Upper lobe of left lung (tissue), 6 donors: ENCODE results near the gene CYTH3. TPM values are rescaled to one million over a fixed set of nuclear protein-coding genes. Genes with fewer than 3 reads are reported as not detected.

Source experiments
- ATAC-seq, 2 donors: fragments of 200-7000 bp; cut with Tn5 transposase; one replicate each; pipeline ENCODE4 v1.9.1; 2022; ENCODE audit warnings: mild to moderate bottlenecking in 2 of 2, moderate library complexity in 2 of 2; ENCODE audit not compliant: low FRiP score in 2 of 2
- DNase-seq, 2 donors: peaks; one replicate each; pipeline ENCODE4 v3.0.0-alpha.2; 2019 to 2020
- H3K27ac ChIP-seq, 4 donors: fragments of 200-600 bp; sonication (generic); one replicate each; pipeline ENCODE4 v1.5.1; 2016 to 2019
- H3K27me3 ChIP-seq, 4 donors: fragments of 200-600 bp; sonication (generic); one replicate each; pipeline ENCODE4 v1.5.1; 2017 to 2019
- H3K36me3 ChIP-seq, 4 donors: fragments of 200-600 bp; sonication (generic); one replicate each; pipeline ENCODE4 v1.5.1; 2016 to 2019
- H3K4me1 ChIP-seq, 4 donors: fragments of 200-600 bp; sonication (generic); one replicate each; pipeline ENCODE4 v1.5.1; 2018 to 2019
- H3K4me3 ChIP-seq, 4 donors: fragments of 200-600 bp; sonication (generic); one replicate each; pipeline ENCODE4 v1.5.1; 2017 to 2019; ENCODE audit warnings: mild to moderate bottlenecking in 2 of 4, moderate library complexity in 1 of 4
- H3K9me3 ChIP-seq, 4 donors: fragments of 200-600 bp; sonication (generic); one replicate each; pipeline ENCODE4 v1.5.1; 2018 to 2019
- EP300 ChIP-seq, 4 donors: sonication (generic); formaldehyde crosslinking; IDR thresholded peaks; one replicate each; pipeline ENCODE4 v1.5.1; 2017; ENCODE audit warnings: antibody characterized with exemption in 4 of 4, control low read depth in 2 of 4
- POLR2A ChIP-seq, 4 donors: fragments of 450-650 bp; IDR thresholded peaks; one replicate each; pipeline ENCODE4 v1.5.1; 2016 to 2017; ENCODE audit warnings: antibody characterized with exemption in 4 of 4, mild to moderate bottlenecking in 2 of 4
- POLR2AphosphoS5 ChIP-seq, 2 donors: sonication (generic); formaldehyde crosslinking; IDR thresholded peaks; one replicate each; pipeline ENCODE4 v1.5.1; 2017; ENCODE audit warnings: antibody characterized with exemption in 2 of 2
- WGBS, 2 donors: methylation state at CpG; one replicate each; pipeline ENCODE4 v1.1.5; 2017 to 2018; 5-methylcytosine and 5-hydroxymethylcytosine counted together
- total RNA-seq, 6 donors: library from RNA; depleted of rRNA in 4 of 6; stranded (reverse); fragments of >200 nt in 4 of 6; gene quantifications; one replicate each; pipeline versions ENCODE4 v1.1.0 to v1.2.1, GENCODE V29; 2016 to 2021
- TF ChIP-seq, protein P1 (sequence below), 6 experiments: fragments of 450-650 bp in 4 of 6; fragments of 200-600 bp in 2 of 6; sonication (generic) in 2 of 6; IDR thresholded peaks; one replicate each; pipeline ENCODE4 v1.5.1; 2016 to 2019; ENCODE audit warnings: antibody characterized with exemption in 6 of 6
- donor health status: DM: no; HTN: no; CAD: no; lungs with moderate emphysema.
- donor health status: DM: no; HTN: yes; CAD: no; lungs with severe emphysema.

Gene CYTH3
- total RNA-seq, 6 donors from 2014 or later: 24.2 to 76.5 (median 32.9) TPM

DNA sequence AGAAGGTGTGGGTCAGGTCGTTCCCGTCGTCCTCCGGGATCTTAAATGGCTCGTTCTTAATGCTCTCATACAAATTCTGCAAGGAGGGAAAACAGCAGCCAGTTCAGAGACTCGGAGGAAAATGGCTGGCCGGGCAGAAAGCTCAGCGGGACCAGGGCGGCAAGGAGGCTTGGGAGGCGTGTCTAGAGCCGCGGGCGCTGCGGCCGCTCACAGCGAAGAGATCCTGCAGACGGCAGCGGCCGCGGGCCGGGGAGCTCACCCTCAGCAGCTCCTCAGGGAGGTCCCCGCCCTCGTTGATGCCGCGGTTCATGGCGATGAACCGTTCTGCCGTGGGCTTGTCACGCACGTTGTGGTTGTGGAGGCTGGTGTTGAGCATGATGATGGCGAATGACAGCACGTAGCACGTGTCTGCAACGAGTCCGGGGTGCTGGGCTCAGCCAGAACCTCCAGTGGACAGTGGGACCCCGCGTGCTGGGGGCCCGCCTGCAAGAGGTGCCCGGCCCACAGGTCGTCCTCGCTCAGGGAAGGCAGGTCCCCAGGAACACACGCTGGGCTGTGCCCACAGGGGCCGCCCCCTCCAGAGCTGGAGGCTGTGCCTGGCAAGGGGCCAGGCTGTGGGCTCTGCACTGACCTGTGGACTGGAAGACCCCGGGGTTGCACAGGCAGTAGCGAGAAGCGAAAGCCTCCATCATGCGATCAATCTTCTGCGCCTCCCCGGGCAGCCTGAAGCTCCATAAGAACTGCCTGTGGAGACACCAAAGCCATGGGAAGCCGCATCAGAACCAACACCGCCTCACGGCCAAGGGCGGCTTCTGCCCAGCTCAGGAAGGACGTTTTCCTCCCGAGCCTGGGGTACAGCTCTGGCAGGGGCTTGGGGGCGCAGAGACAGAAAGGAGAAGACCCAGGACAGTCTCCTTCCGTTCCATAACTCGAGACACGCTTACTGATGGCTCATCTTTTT lies 101.6 kb downstream of the CYTH3 start:
- TF ChIP-seq POLR2A (IDR thresholded peaks at IDR 0.05): no peak
- no peak for TF ChIP-seq POLR2AphosphoS5 (IDR thresholded peaks at IDR 0.05)
- TF ChIP-seq, protein P1, sequence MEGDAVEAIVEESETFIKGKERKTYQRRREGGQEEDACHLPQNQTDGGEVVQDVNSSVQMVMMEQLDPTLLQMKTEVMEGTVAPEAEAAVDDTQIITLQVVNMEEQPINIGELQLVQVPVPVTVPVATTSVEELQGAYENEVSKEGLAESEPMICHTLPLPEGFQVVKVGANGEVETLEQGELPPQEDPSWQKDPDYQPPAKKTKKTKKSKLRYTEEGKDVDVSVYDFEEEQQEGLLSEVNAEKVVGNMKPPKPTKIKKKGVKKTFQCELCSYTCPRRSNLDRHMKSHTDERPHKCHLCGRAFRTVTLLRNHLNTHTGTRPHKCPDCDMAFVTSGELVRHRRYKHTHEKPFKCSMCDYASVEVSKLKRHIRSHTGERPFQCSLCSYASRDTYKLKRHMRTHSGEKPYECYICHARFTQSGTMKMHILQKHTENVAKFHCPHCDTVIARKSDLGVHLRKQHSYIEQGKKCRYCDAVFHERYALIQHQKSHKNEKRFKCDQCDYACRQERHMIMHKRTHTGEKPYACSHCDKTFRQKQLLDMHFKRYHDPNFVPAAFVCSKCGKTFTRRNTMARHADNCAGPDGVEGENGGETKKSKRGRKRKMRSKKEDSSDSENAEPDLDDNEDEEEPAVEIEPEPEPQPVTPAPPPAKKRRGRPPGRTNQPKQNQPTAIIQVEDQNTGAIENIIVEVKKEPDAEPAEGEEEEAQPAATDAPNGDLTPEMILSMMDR (IDR thresholded peaks at IDR 0.05): no peak
- no peak overlapping the region for H3K27ac ChIP-seq
- peaks cover 0 to 5% (median 3%) of the 10 kb centered on the region in 4 donors for H3K4me1 ChIP-seq
- H3K36me3 ChIP-seq: peaks cover 6 to 19% (median 12%) of the 10 kb centered on the region in 4 donors
- DNase-seq: peak in 1 of 2 donors; percentile 81
- no peak for ATAC-seq
- 87 to 93% methylated on average over 39 to 57 of the region's 59 CpGs for WGBS, 2 donors
- H3K4me3 ChIP-seq: peak overlapping the region in 1 of 4 donors; percentile 12
- no peaks in the 10 kb centered on the region for H3K27me3 ChIP-seq
- no peaks in the 10 kb centered on the region for H3K9me3 ChIP-seq

DNA sequence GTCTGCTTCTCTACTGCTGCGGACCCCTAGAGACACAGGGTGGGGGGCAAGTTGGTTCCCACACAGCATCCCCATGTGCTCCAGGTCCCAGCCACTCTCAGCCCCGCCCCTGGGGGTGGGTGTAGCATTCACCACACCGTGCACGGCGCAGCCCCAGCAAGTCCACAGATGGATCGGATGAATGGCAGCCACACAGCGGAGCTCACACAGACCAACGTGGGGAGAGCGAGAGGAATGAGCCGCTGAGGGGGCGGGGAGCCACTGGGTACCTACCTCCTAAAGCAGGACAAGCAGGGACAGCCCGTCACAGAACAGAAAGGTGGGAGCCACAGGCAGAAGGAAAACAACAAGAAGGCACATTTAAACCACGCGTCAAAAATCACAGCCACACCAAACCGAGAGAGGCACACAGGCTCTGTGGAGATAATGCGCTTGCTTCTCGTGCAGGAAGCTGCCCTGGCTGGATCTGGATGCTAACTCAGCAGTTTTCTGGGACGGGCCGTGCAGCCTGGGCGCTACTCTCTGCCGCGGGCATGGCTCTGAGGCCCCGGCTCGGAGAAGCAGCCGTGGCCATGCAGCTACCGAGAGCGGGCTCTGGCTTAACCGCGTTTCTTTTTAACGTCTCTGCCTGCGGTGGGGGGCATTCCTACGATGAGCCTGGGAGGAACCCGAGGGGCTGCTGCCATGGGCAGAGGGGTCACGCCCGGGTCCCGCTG lies 102.5 kb downstream of the CYTH3 start:
- Histone ChIP-seq H3K4me1 (peaks cover 0 to 2% (median 0%) of the 10 kb centered on the region in 4 donors), H3K27me3 (no peaks in the 10 kb centered on the region), H3K9me3 (no peaks in the 10 kb centered on the region), H3K4me3 (peak overlapping the region in 1 of 4 donors; percentile 12), H3K36me3 (peaks cover 6 to 25% (median 16%) of the 10 kb centered on the region in 4 donors), H3K27ac (no peak overlapping the region)
- TF ChIP-seq, protein P1 (IDR thresholded peaks at IDR 0.05): no peak
- TF ChIP-seq EP300 (IDR thresholded peaks at IDR 0.05) (no peak), POLR2AphosphoS5 (IDR thresholded peaks at IDR 0.05) (no peak), POLR2A (IDR thresholded peaks at IDR 0.05) (no peak)
- WGBS, 2 donors: 92 to 94% methylated on average over 26 to 32 of the region's 36 CpGs
- no peak for ATAC-seq
- peak in 1 of 2 donors; percentile 68 for DNase-seq

DNA sequence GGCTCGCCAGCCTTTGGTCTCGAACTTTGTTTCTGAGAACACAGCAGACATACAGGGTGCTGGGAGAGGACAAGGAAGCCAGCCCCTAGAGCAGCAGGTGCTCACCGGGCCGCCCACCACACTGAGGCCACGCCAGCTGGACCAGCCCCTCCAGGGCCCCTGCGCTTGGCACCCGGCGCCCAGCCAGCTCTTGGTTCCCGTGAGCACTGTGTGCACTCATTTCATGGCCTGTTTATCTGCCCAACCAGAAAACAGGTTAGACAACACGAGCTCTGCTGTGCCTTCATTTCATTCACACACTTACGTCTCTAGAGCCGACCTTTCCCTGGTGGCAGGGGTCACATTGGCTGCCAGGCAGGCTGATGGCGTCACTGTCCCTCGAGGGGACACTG lies 104.0 kb downstream of the CYTH3 start:
- TF ChIP-seq POLR2AphosphoS5 (IDR thresholded peaks at IDR 0.05) (no peak), EP300 (IDR thresholded peaks at IDR 0.05) (no peak), POLR2A (IDR thresholded peaks at IDR 0.05) (no peak)
- TF ChIP-seq, protein P1 (IDR thresholded peaks at IDR 0.05): no peak
- DNase-seq (peak in 1 of 2 donors; percentile 70), ATAC-seq (no peak)
- Histone ChIP-seq H3K27ac (no peak overlapping the region), H3K27me3 (no peaks in the 10 kb centered on the region), H3K9me3 (no peaks in the 10 kb centered on the region), H3K4me1 (peaks cover 0 to 2% (median 0%) of the 10 kb centered on the region in 4 donors), H3K4me3 (no peak overlapping the region), H3K36me3 (peaks cover 6 to 40% (median 26%) of the 10 kb centered on the region in 4 donors)
- WGBS, 2 donors: 86 to 97% methylated on average over 11 to 14 of the region's 14 CpGs

DNA sequence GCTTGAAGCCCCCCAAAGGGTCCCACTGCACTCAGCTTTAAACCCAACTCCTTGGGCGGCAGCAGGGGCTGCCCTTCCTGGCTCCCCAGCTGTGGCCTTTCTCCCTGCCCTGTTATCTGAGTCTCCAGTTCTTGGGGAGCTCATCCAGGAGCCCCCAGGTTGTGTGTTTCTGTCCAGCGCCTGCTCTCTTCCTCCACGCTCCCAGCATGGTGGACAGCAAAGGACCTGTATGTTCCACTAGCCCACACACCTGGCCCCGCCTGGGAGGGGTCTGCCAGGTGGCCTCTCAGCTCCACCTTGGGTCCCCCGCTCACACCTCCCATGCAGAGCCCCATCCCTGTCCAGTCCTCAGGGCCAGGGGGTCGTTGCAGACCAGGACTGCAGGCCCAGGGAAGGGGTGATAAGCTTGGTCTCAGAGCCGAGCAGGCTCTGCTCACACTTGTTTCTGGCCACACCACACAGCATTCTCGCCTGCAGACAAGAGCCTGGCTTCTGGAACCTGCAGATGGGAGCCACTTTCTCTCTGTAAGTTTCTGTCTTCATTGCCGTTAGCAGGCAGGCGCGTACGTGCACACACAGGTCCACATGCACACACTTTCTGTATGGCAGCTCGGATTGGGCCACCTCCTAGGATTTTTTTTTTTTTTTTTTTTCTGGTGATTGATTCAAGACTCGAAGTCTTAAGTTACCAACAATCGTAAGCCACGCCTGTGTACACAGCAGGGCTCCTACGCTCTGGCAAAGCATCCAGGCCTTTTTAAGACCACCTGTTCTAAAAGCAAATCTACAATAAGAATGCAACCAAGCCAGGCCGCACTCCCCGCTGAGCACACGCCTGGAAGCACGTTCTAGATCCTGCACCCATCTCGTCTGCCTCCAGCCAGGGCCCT lies 104.6 kb downstream of the CYTH3 start:
- no peak for TF ChIP-seq POLR2AphosphoS5 (IDR thresholded peaks at IDR 0.05)
- TF ChIP-seq POLR2A (IDR thresholded peaks at IDR 0.05): no peak
- TF ChIP-seq EP300 (IDR thresholded peaks at IDR 0.05): no peak
- TF ChIP-seq, protein P1 (IDR thresholded peaks at IDR 0.05): no peak
- no peaks in the 10 kb centered on the region for H3K27me3 ChIP-seq
- WGBS, 2 donors: 89 to 91% methylated on average over 16 to 22 of the region's 22 CpGs
- peaks cover 0 to under 1% (median 0%) of the 10 kb centered on the region in 4 donors for H3K4me1 ChIP-seq
- no peaks in the 10 kb centered on the region for H3K9me3 ChIP-seq
- DNase-seq: no peak
- H3K36me3 ChIP-seq: peaks cover 6 to 46% (median 26%) of the 10 kb centered on the region in 4 donors
- no peak for ATAC-seq
- H3K4me3 ChIP-seq: no peak overlapping the region
- no peak overlapping the region for H3K27ac ChIP-seq
